WTC11 (cell line): ENCODE measurements around the gene TMEM184A. TPM values are rescaled to one million over a fixed set of nuclear protein-coding genes. Genes with fewer than 3 reads are reported as not detected.

Experiments
- ATAC-seq: fragments of 200-7000 bp; cut with Tn5 transposase; 2 replicates; pipeline ENCODE4 v1.10.0; 2021; ENCODE audit warnings: mild to moderate bottlenecking, moderate library complexity
- CTCF ChIA-PET: fragments of 300-600 bp; sonication (Branson Sonifier 250); formaldehyde crosslinking; loops from one replicate; lab custom pipeline; 2021; ENCODE audit warnings: antibody characterized with exemption; lab: Charles Lee
- POLR2A ChIA-PET: fragments of 350-600 bp; sonication (Branson Sonifier 250); formaldehyde crosslinking; loops from one replicate; lab custom pipeline; 2021; ENCODE audit warnings: antibody characterized with exemption; lab: Charles Lee
- DNase-seq: peaks from one replicate; pipeline ENCODE4 v3.0.0; 2021; ENCODE audit warnings: low spot score
- H3K27ac Mint-ChIP-seq: 2 replicates; pipeline ENCODE4 v1.8.0; 2021; ENCODE audit warnings: mixed read lengths
- H3K27me3 Mint-ChIP-seq: 2 replicates; pipeline ENCODE4 v1.8.0; 2021; ENCODE audit warnings: low read depth, mild to moderate bottlenecking, moderate library complexity, mixed read lengths
- H3K36me3 Mint-ChIP-seq: 2 replicates; pipeline ENCODE4 v1.8.0; 2021; ENCODE audit warnings: mixed read lengths
- H3K4me1 Mint-ChIP-seq: 2 replicates; pipeline ENCODE4 v1.8.0; 2022; ENCODE audit warnings: mixed read lengths
- H3K4me3 Mint-ChIP-seq: 2 replicates; pipeline ENCODE4 v1.8.0; 2021; ENCODE audit warnings: mild to moderate bottlenecking, moderate library complexity, mixed read lengths
- H3K9me3 Mint-ChIP-seq: 2 replicates; pipeline ENCODE4 v1.8.0; 2021; ENCODE audit warnings: mixed read lengths
- AFF4 ChIP-seq: sonication (generic); formaldehyde crosslinking; IDR thresholded peaks from 2 replicates; pipeline ENCODE4 v1.8.1; 2023; ENCODE audit warnings: mild to moderate bottlenecking, missing genetic modification reagents, borderline replicate concordance
- CBFB ChIP-seq: sonication (generic); formaldehyde crosslinking; IDR thresholded peaks from 2 replicates; pipeline ENCODE4 v1.8.1; 2022; ENCODE audit warnings: mild to moderate bottlenecking, low read depth, missing genetic modification reagents
- CDX4 ChIP-seq: fragments of 250-450 bp; sonication (Bioruptor Pico); IDR thresholded peaks from 2 replicates; pipeline ENCODE4 v1.9.0; 2021; ENCODE audit warnings: moderate library complexity, mild to moderate bottlenecking, inconsistent platforms, borderline replicate concordance
- E2F1 ChIP-seq: sonication (generic); formaldehyde crosslinking; IDR thresholded peaks from 2 replicates; pipeline ENCODE4 v1.8.0; 2022; ENCODE audit warnings: mild to moderate bottlenecking, missing genetic modification reagents
- ESRRA ChIP-seq: sonication (generic); formaldehyde crosslinking; IDR thresholded peaks from 2 replicates; pipeline ENCODE4 v1.8.1; 2022; ENCODE audit warnings: mild to moderate bottlenecking, missing genetic modification reagents, borderline replicate concordance
- JAZF1 ChIP-seq: fragments of 250-450 bp; sonication (Bioruptor Pico); IDR thresholded peaks from 2 replicates; pipeline ENCODE4 v1.9.0; 2021; ENCODE audit warnings: moderate library complexity, mild to moderate bottlenecking, inconsistent platforms
- KAT7 ChIP-seq: sonication (generic); formaldehyde crosslinking; IDR thresholded peaks from 2 replicates; pipeline ENCODE4 v1.8.1; 2023; ENCODE audit warnings: missing genetic modification reagents, mild to moderate bottlenecking, borderline replicate concordance
- NFE2L1 ChIP-seq: sonication (generic); formaldehyde crosslinking; IDR thresholded peaks from 2 replicates; pipeline ENCODE4 v1.8.1; 2023; ENCODE audit warnings: missing genetic modification reagents
- NR1H2 ChIP-seq: sonication (generic); formaldehyde crosslinking; IDR thresholded peaks from 2 replicates; pipeline ENCODE4 v1.9.0; 2021; ENCODE audit warnings: mild to moderate bottlenecking, moderate library complexity, missing genetic modification reagents
- RORB ChIP-seq: fragments of 250-450 bp; sonication (Bioruptor Pico); IDR thresholded peaks from 2 replicates; pipeline ENCODE4 v1.9.0; 2021; ENCODE audit warnings: mild to moderate bottlenecking
- SMAD3 ChIP-seq: sonication (generic); formaldehyde crosslinking; IDR thresholded peaks from 2 replicates; pipeline ENCODE4 v1.8.0; 2022; ENCODE audit warnings: missing genetic modification reagents, mild to moderate bottlenecking, borderline replicate concordance
- SMAD4 ChIP-seq: sonication (generic); formaldehyde crosslinking; IDR thresholded peaks from 2 replicates; pipeline ENCODE4 v1.8.0; 2022; ENCODE audit warnings: mild to moderate bottlenecking, missing genetic modification reagents
- TCF7 ChIP-seq: sonication (generic); formaldehyde crosslinking; IDR thresholded peaks from 2 replicates; pipeline ENCODE4 v1.8.0; 2022; ENCODE audit warnings: mild to moderate bottlenecking, low read depth, missing genetic modification reagents, moderate library complexity
- ZNF219 ChIP-seq: sonication (generic); formaldehyde crosslinking; IDR thresholded peaks from 2 replicates; pipeline ENCODE4 v1.8.0; 2023; ENCODE audit warnings: missing genetic modification reagents, mild to moderate bottlenecking, borderline replicate concordance
- ZNF532 ChIP-seq: fragments of 250-450 bp; sonication (Bioruptor Pico); IDR thresholded peaks from 2 replicates; pipeline ENCODE4 v1.9.0; 2021; ENCODE audit warnings: mild to moderate bottlenecking, borderline replicate concordance
- total RNA-seq: library from RNA; stranded (reverse); gene quantifications from 3 replicates; pipeline ENCODE4 v1.2.3, GENCODE V29; 2021
- TF ChIP-seq, protein P1 (sequence below): sonication (generic); formaldehyde crosslinking; IDR thresholded peaks from 2 replicates; pipeline ENCODE4 v1.8.0; 2023; ENCODE audit warnings: missing genetic modification reagents, mild to moderate bottlenecking, borderline replicate concordance
- TF ChIP-seq, protein P2 (sequence below): sonication (generic); formaldehyde crosslinking; conservative IDR thresholded peaks from 2 replicates; pipeline ENCODE4 v1.8.1; 2022; ENCODE audit warnings: mild to moderate bottlenecking, missing genetic modification reagents
- TF ChIP-seq, protein P3 (sequence below): sonication (generic); formaldehyde crosslinking; IDR thresholded peaks from 2 replicates; pipeline ENCODE4 v1.8.0; 2022; ENCODE audit warnings: mild to moderate bottlenecking, missing genetic modification reagents

TMEM184A gene
- total RNA-seq, 1 experiment from 2014 or later, result 1.4 TPM

GRCh38 chr7:1535701-1536454, 20.1 kb downstream of the TMEM184A start:
- POLR2A ChIA-PET, result no interaction called here
- DNase-seq (no peak), ATAC-seq (no peak)
- H3K4me3 Mint-ChIP-seq, result no peak overlapping the region
- H3K36me3 Mint-ChIP-seq, result no peaks in the 10 kb centered on the region
- peaks cover 34% of the 10 kb centered on the region for H3K4me1 Mint-ChIP-seq
- H3K27ac Mint-ChIP-seq, result no peak overlapping the region; the same call in 1 of the 2 replicates
- no peaks in the 10 kb centered on the region for H3K9me3 Mint-ChIP-seq
- TF ChIP-seq KAT7 (CRISPR knock-in tag) (no peak), ESRRA (CRISPR knock-in tag) (no peak), SMAD3 (CRISPR knock-in tag) (no peak), ZNF219 (CRISPR knock-in tag) (no peak), AFF4 (CRISPR knock-in tag) (no peak), CBFB (CRISPR knock-in tag) (no peak), RORB (no peak), ZNF532 (no peak)
- no peaks in the 10 kb centered on the region for H3K27me3 Mint-ChIP-seq
- CTCF ChIA-PET, result interaction anchor here (2.1 to 3.0 kb wide), 3 partner anchors 12 to 62 kb away, joined by 7 to 20 read pairs (median 8); partner anchors contain the start of gene TMEM184A

- no peak for DNase-seq
- H3K36me3 Mint-ChIP-seq, result no peaks in the 10 kb centered on the region
- no peak overlapping the region for H3K27ac Mint-ChIP-seq
- no peaks in the 10 kb centered on the region for H3K9me3 Mint-ChIP-seq
- no peaks in the 10 kb centered on the region for H3K27me3 Mint-ChIP-seq
- ATAC-seq, result no peak
- H3K4me1 Mint-ChIP-seq, result peaks cover 34% of the 10 kb centered on the region
- H3K4me3 Mint-ChIP-seq, result no peak overlapping the region
- ChIA-PET CTCF (interaction anchor here (2.4 to 3.0 kb wide), 2 partner anchors 13 to 21 kb away, joined by 7 to 20 read pairs; partner anchors contain the start of gene TMEM184A), POLR2A (interaction anchor here (0.7 kb wide), 1 partner anchor 246 kb away, joined by 5 read pairs; no protein-coding TSS in a partner anchor)
- TF ChIP-seq, protein P1, sequence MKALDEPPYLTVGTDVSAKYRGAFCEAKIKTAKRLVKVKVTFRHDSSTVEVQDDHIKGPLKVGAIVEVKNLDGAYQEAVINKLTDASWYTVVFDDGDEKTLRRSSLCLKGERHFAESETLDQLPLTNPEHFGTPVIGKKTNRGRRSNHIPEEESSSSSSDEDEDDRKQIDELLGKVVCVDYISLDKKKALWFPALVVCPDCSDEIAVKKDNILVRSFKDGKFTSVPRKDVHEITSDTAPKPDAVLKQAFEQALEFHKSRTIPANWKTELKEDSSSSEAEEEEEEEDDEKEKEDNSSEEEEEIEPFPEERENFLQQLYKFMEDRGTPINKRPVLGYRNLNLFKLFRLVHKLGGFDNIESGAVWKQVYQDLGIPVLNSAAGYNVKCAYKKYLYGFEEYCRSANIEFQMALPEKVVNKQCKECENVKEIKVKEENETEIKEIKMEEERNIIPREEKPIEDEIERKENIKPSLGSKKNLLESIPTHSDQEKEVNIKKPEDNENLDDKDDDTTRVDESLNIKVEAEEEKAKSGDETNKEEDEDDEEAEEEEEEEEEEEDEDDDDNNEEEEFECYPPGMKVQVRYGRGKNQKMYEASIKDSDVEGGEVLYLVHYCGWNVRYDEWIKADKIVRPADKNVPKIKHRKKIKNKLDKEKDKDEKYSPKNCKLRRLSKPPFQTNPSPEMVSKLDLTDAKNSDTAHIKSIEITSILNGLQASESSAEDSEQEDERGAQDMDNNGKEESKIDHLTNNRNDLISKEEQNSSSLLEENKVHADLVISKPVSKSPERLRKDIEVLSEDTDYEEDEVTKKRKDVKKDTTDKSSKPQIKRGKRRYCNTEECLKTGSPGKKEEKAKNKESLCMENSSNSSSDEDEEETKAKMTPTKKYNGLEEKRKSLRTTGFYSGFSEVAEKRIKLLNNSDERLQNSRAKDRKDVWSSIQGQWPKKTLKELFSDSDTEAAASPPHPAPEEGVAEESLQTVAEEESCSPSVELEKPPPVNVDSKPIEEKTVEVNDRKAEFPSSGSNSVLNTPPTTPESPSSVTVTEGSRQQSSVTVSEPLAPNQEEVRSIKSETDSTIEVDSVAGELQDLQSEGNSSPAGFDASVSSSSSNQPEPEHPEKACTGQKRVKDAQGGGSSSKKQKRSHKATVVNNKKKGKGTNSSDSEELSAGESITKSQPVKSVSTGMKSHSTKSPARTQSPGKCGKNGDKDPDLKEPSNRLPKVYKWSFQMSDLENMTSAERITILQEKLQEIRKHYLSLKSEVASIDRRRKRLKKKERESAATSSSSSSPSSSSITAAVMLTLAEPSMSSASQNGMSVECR (CRISPR knock-in tag), result no peak
- no peak for TF ChIP-seq NFE2L1
- TF ChIP-seq TCF7 (CRISPR knock-in tag), result no peak
- TF ChIP-seq SMAD4 (CRISPR knock-in tag), result no peak
- no peak for TF ChIP-seq JAZF1 (CRISPR knock-in tag)
- TF ChIP-seq, protein P2, sequence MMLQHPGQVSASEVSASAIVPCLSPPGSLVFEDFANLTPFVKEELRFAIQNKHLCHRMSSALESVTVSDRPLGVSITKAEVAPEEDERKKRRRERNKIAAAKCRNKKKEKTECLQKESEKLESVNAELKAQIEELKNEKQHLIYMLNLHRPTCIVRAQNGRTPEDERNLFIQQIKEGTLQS (CRISPR knock-in tag), result no peak
- TF ChIP-seq NR1H2, result no peak
- TF ChIP-seq CDX4, result no peak
- TF ChIP-seq, protein P3, sequence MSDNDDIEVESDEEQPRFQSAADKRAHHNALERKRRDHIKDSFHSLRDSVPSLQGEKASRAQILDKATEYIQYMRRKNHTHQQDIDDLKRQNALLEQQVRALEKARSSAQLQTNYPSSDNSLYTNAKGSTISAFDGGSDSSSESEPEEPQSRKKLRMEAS (CRISPR knock-in tag), result no peak
- TF ChIP-seq E2F1, result no peak
These were observed 20.9 kb downstream of the TMEM184A start for GRCh38 chr7:1535100-1535458.
